ENCODE measurements around the gene SPINK9.

The SPINK9 gene

GRCh38 chr5:148372166-148372725, 36.9 kb downstream of the SPINK9 start:
- DNase-seq: peak; percentile 43

DNA sequence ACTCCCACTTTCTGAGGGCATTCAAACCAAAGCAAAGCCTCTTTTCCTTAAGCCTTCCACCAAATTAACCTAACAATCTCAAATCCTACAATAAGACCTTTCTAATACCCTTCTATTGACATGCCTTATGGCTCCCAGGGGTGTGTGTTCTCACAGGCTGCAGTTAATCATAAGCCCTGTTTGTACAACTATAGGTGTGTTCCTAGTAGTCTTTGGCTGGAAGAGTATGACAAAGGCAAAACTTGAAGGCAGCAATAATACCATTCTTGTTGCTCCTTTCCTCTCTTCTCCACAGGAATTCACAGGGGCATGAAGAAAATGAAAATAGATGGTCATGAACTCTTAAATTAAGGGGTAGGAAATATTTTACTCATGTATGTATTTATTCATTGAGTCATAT, 37.5 kb downstream of the SPINK9 start:
- no peak for DNase-seq

- peak; percentile 82 for DNase-seq
Observed at GRCh38 chr5:148374690-148375360, 39.5 kb downstream of the SPINK9 start.

GRCh38 chr5:148376198-148376597, 40.8 kb downstream of the SPINK9 start:
- no peak for DNase-seq

DNA sequence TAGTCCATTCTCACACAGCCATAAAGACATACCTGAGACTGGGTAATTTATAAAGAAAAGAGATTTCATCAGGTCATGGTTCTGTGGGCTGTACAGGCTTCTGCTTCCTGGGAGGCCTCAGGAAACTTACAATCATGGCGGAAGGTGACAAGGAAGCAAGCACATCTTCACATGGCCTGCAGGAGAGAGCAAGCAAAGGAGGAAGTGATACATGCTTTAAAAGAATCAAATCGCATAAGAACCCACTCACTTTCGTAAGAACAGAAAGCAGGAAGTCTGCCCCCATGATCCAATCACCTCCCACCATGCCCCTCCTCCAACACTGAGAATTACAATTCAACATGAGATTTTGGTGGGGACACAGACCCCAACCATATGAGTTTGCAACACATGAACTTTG, 43.3 kb downstream of the SPINK9 start:
- DNase-seq: no peak

DNA sequence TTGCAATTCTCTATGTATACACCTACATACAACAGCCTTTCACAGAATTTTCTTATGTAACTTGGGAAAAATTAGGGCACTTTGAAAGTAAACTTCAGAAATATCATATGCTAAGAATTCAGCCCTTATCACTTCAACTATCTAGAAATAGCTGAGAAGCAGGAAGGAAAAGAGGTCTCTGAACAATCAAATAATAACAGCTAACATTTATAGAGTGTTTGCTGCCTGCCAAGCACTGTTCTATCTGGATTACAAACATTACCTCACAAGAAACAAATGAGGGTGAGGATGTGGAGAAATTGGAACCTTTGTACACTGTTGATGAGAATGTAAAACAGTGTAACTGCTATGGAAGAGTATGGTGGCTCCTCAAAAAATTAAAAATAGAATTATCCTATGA, 44.0 kb downstream of the SPINK9 start:
- DNase-seq: no peak

DNA sequence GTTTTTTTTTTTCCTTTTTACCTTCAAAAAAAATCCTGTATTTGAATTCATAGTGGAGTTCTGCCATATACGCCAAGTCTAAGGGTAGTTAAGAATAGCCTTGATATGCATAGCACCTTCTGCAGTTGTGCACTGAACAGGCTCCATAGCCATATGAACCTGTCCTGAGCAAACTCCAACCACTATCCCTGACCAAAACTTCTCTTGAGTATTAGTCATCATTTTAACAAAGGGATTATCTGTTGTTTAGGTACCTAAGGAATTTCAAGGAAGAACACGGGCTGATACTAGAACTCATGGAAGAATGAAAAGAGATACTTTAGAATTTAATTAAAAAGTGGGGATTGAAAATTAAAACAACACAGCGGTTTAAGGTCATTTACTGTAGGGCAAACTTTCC, 46.5 kb downstream of the SPINK9 start:
- no peak for DNase-seq

DNA sequence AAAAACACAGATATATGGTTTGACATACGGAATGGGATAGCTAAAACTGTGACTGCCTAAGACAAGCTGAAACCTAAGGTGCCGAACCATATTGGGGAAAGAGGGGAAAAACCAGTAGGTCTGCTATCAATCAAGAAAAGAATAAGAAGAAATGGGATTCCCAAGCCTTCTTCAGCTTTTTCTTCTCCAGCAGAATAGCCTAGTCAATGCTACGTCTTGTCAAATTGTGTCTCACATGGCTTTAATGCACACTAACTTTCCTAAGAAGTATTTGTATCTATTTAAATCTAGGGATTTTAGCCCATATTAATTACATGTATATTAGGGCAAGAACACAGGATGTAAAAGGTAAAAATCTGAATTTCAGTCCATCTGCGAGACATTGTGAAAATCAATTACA, 47.6 kb downstream of the SPINK9 start:
- DNase-seq: no peak

DNA sequence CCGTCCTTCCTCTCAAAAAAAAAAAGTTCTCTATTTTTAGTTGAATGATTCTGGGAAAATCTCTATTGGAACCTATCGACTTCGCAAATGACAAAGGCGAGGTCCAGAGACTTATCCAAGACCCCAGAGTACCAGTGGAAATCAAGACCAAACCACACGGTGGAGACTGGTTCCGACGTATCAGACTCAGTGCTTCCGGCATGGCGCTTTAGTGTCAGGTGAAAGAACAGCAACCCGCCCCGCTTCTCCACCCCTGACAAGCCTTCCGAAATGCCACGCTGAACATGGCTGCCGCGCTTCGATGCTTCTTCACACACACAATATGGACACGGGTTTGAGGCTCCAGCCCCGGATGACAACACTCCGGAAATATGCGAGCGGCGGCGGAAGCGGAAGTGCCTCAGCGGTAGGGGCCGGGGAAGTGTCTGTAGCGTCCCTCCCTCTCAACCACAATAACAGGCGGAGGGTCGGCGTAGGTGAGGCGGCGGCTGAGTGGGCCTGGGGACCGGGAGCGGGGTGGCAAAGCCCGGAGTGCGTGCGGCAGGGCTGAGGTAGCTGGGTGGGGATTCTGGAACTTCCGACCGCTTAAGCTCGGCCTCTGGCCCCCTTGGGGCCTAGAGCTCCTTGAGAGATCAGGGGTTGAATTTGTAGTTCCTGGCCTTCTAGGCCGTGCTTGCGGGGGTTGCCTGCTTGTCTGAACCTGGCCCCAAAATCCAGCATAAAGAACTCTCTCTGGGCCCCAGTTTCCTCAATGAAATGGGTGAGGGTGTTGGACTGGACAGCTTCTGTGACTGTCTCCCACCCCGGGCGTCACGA, 48.4 kb downstream of the SPINK9 start, which contains the start of gene FBXO38:
Gene FBXO38 (plus strand): TSS at position 395 of the 816 bp plus-strand sequence. CDS start 10,819 bp downstream, outside the sequence.
- peak; percentile 98 for DNase-seq

DNA sequence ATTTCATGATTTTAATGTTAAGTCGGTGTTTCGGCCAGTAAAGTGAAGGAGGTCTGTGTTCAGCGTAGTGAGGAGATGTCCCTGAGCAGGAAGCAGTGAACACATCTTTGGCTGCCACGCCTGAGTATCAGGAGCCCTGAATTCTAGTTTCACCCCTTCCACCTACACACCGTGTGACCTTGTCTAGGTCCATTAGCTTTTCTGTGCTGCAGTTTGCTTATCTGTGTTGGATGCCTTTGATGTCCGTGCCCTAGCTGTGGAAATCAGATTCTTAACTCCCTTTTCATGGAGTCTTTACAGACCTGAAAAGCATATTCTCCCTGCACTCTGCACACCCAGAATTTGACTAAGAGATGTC, 49.0 kb downstream of the SPINK9 start:
- DNase-seq: peak; percentile 22

DNA sequence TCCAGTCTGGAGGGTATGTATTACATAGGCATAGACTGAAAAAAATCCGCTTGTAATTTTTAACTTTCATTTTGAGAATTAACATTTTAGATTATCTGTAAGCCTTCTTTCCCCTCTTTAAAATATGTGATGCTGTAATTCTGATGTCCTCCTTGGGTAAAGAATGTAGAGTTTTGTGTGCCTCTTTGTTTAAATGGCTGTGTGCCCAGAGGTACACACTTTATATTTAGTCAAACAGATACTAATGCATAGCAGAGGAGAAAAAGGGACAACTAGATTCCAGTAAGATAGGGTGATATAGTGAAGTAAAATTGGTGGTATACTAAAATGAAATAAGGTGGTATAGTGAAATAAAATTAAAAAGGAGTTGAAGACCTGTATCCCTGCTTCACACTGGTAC, 49.7 kb downstream of the SPINK9 start:
- no peak for DNase-seq

DNA sequence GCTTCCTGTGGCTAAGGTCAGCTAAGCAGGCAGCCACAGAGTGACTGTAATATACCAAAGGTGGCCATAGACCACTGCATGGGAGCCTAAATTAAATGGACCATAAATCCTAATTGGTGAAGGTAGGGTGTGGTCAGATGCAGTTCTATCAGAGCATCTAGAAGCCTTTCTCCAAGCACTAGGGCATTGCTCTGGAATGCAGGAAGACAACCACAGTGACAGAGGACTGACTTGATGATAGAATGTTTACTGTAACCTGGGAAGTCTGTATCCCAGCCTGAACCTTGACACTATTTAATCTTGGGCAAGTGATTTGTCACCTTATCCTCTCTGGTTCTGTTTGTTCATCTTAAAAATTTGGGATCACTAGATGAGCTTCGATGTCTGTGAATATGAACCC, 50.7 kb downstream of the SPINK9 start:
- DNase-seq: no peak

DNA sequence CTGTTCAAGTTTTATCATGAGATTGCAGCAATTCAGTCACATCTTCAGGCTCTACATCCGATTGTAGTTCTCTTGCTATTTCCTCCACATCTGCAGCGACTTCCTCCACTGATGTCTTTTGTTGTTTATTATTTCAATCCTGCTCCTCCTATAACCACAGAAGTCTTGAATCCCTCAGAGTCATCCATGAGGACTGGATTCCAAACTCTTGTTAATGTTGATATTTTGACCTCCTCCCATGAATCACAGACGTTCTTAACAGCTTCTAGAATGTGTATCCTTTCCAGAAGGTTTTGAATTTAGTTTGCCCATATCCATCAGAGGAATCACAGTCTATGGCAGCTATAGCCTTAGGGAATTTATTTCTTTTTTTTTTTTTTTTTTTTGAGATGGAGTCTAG, 52.0 kb downstream of the SPINK9 start:
- no peak for DNase-seq

DNA sequence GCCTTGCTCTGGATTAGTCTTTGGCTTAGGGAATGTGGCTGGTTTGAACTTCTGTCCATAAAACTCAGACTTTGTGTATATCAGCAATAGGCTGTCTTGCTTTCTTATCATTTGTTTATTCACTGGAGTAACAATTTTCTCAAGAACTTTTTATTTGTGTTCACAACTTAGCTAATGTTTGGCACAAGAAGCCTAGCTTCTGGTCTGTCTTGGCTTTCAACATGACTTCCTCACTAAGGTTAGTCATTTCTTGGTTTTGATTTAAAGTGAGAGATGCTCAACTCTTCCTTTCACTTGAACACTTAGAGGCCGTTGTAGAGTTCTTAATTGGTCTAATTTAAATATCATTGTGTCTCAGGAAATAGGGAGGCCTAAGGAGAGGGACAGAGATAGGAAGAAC, 53.3 kb downstream of the SPINK9 start:
- no peak for DNase-seq
